K562 treated with DMSO at 1 percent for 24 hours (cell line): ENCODE results near the gene BEX1. TPM values are rescaled to one million over a fixed set of nuclear protein-coding genes. Genes with fewer than 3 reads are reported as not detected.

Source experiments
- total RNA-seq: library from RNA; unstranded; fragments of 300-600 nt; gene quantifications from 2 replicates; pipeline ENCODE4 v1.2.3, GENCODE V29; 2022; ENCODE audit warnings: low read depth; ENCODE audit not compliant: insufficient read depth

The BEX1 gene
- not detected in 2 replicates for total RNA-seq

DNA sequence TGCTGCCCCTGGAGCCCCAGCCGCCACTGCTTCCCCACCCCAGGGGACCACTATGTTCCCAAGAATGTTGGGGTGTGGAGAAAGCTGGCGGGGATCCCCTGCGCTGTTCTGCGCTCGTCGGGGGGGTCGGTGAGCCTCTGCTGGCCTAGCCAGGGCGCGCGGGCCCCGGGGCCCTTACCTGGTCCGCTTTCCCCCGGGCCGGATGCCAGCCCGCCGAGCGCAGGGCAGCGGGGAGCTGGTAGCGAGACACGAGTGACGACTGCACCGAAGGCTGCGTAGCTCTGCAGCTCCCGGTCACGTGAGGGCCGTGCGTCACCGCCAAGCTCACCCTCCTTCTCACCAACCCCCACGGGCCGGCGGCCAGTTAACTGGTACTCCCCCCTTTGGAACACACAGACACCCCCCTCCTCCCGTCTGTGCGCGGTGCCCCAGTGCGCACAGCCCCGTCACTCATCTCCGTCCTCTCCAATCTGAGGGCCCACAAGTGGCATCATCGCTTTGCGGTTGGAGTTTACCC lies at the start of gene BEX1:
Gene BEX1, minus strand, starts transcription at position 254 of the 517 bp plus-strand sequence. CDS start 897 bp downstream, outside the sequence.

DNA sequence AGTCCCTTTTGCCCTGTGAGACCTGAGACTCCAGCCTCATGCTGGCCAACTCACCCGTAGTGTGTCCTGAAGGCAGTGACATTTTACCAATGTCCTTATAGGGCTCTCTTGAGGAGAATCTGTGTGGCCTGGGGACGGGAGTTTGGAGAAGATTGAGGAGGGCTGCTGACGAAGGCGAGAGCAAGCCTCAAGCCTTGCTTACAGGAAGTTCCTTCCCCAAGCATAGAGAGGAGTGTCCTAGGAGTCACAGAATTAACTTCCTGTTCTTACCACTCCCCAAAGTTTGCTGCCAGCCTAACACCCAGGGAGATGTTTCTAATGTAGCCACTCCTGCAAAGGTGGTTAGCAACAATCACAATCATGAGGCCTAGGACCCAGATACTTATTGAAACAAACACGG lies 29.0 kb upstream of the BEX1 start, which contains the start of gene NXF3:
Gene NXF3, minus strand, starts transcription at position 202 of the 400 bp plus-strand sequence. Its CDS starts 120 bp downstream, at position 82.

Other genes starting within 250 kb of the BEX1 start
- 0.65 TPM in 1 of 2 replicates, not detected in the other for gene RAB40AL, start 126.9 kb downstream of the BEX1 start, total RNA-seq
- gene NXF3, start 29.0 kb upstream of the BEX1 start, total RNA-seq: 2.5 and 3.0 TPM in 2 replicates
- gene BEX4, start 150.9 kb upstream of the BEX1 start, total RNA-seq: 98.3 and 109 TPM in 2 replicates
- 30.8 and 40.5 TPM in 2 replicates for gene TCEAL8, start 191.0 kb upstream of the BEX1 start, total RNA-seq
- not detected in 2 replicates for gene TCEAL5, start 212.6 kb upstream of the BEX1 start, total RNA-seq
- 26.0 and 32.8 TPM in 2 replicates for gene BEX2, start 246.8 kb upstream of the BEX1 start, total RNA-seq